HUES6 (cell line): ENCODE data around the gene LAMA1.

Experiments used
- H3K27ac ChIP-seq: 2 replicates; pipeline ENCODE4 v1.7.0; 2013; ENCODE audit warnings: low read depth, mild to moderate bottlenecking, low read length, inconsistent platforms
- H3K27me3 ChIP-seq: 2 replicates; pipeline ENCODE4 v1.6.1; 2013; ENCODE audit warnings: low read length; ENCODE audit not compliant: control insufficient read depth, insufficient read depth
- H3K36me3 ChIP-seq: 2 replicates; pipeline ENCODE4 v1.6.1; 2013; ENCODE audit warnings: low read length; ENCODE audit not compliant: control insufficient read depth, insufficient read depth
- H3K4me1 ChIP-seq: 2 replicates; pipeline ENCODE4 v1.6.1; 2013; ENCODE audit warnings: low read length; ENCODE audit not compliant: control insufficient read depth, insufficient read depth
- H3K4me3 ChIP-seq: 2 replicates; pipeline ENCODE4 v1.5.1; 2013; ENCODE audit warnings: low read depth, low read length
- H3K9ac ChIP-seq: one replicate; pipeline ENCODE4 v1.6.1; 2013; ENCODE audit warnings: mild to moderate bottlenecking, low read length
- H3K9me3 ChIP-seq: 2 replicates; pipeline ENCODE4 v1.6.1; 2013; ENCODE audit warnings: low read depth, low read length; ENCODE audit not compliant: control insufficient read depth, insufficient read depth

LAMA1 gene

GRCh38 chr18:7021994-7022840 is 95.4 kb downstream of the LAMA1 start:
- H3K9ac ChIP-seq = no peak overlapping the region
- peaks cover 31% of the 10 kb centered on the region for H3K36me3 ChIP-seq
- no peaks in the 10 kb centered on the region for H3K27me3 ChIP-seq
- H3K9me3 ChIP-seq = no peaks in the 10 kb centered on the region
- no peaks in the 10 kb centered on the region for H3K4me1 ChIP-seq
- H3K27ac ChIP-seq = no peak overlapping the region
- no peak overlapping the region for H3K4me3 ChIP-seq

- H3K9ac ChIP-seq = no peak overlapping the region
- H3K27ac ChIP-seq = no peak overlapping the region
- H3K36me3 ChIP-seq = peaks cover 31% of the 10 kb centered on the region
- no peak overlapping the region for H3K4me3 ChIP-seq
- H3K9me3 ChIP-seq = no peaks in the 10 kb centered on the region
- no peaks in the 10 kb centered on the region for H3K27me3 ChIP-seq
- H3K4me1 ChIP-seq = no peaks in the 10 kb centered on the region
These were observed 96.4 kb downstream of the LAMA1 start for GRCh38 chr18:7020995-7021777.

GRCh38 chr18:7017013-7017412 is 100.6 kb downstream of the LAMA1 start:
- no peaks in the 10 kb centered on the region for H3K27me3 ChIP-seq
- no peak overlapping the region for H3K4me3 ChIP-seq
- no peaks in the 10 kb centered on the region for H3K4me1 ChIP-seq
- no peak overlapping the region for H3K27ac ChIP-seq
- H3K9me3 ChIP-seq = no peaks in the 10 kb centered on the region
- peaks cover 37% of the 10 kb centered on the region for H3K36me3 ChIP-seq
- H3K9ac ChIP-seq = no peak overlapping the region

- no peak overlapping the region for H3K27ac ChIP-seq
- H3K9me3 ChIP-seq = no peaks in the 10 kb centered on the region
- H3K27me3 ChIP-seq = no peaks in the 10 kb centered on the region
- H3K4me1 ChIP-seq = no peaks in the 10 kb centered on the region
- H3K9ac ChIP-seq = no peak overlapping the region
- peaks cover 44% of the 10 kb centered on the region for H3K36me3 ChIP-seq
- H3K4me3 ChIP-seq = no peak overlapping the region
These were observed 106.5 kb downstream of the LAMA1 start for GRCh38 chr18:7011142-7011541.

GRCh38 chr18:7004009-7004408 is 113.6 kb downstream of the LAMA1 start:
- H3K4me3 ChIP-seq = no peak overlapping the region
- peaks cover 24% of the 10 kb centered on the region for H3K36me3 ChIP-seq
- H3K9ac ChIP-seq = no peak overlapping the region
- no peaks in the 10 kb centered on the region for H3K9me3 ChIP-seq
- peaks cover 5% of the 10 kb centered on the region for H3K4me1 ChIP-seq
- no peak overlapping the region for H3K27ac ChIP-seq
- no peaks in the 10 kb centered on the region for H3K27me3 ChIP-seq

GRCh38 chr18:7002107-7002506 is 115.5 kb downstream of the LAMA1 start:
- Histone ChIP-seq H3K9ac (no peak overlapping the region), H3K27me3 (no peaks in the 10 kb centered on the region), H3K4me3 (no peak overlapping the region), H3K27ac (no peak overlapping the region), H3K4me1 (peaks cover 5% of the 10 kb centered on the region), H3K36me3 (peaks cover 26% of the 10 kb centered on the region), H3K9me3 (no peaks in the 10 kb centered on the region)

GRCh38 chr18:7000484-7001096 is 117.0 kb downstream of the LAMA1 start:
- Histone ChIP-seq H3K27ac (no peak overlapping the region), H3K36me3 (peaks cover 14% of the 10 kb centered on the region), H3K4me3 (no peak overlapping the region), H3K27me3 (no peaks in the 10 kb centered on the region), H3K9ac (no peak overlapping the region), H3K9me3 (no peaks in the 10 kb centered on the region), H3K4me1 (peaks cover 5% of the 10 kb centered on the region)

GRCh38 chr18:6997808-6998207 is 119.8 kb downstream of the LAMA1 start:
- Histone ChIP-seq H3K4me1 (peaks cover 18% of the 10 kb centered on the region), H3K4me3 (no peak overlapping the region), H3K9ac (no peak overlapping the region), H3K27me3 (no peaks in the 10 kb centered on the region), H3K27ac (no peak overlapping the region), H3K9me3 (no peaks in the 10 kb centered on the region), H3K36me3 (peaks cover 11% of the 10 kb centered on the region)

- Histone ChIP-seq H3K9ac (no peak overlapping the region), H3K9me3 (no peaks in the 10 kb centered on the region), H3K36me3 (peaks cover 26% of the 10 kb centered on the region), H3K27ac (no peak overlapping the region), H3K4me1 (peaks cover 13% of the 10 kb centered on the region; the same call in 1 of the 2 replicates), H3K27me3 (no peaks in the 10 kb centered on the region), H3K4me3 (no peak overlapping the region)
These were observed 122.7 kb downstream of the LAMA1 start for GRCh38 chr18:6994771-6995430.

- H3K27me3 ChIP-seq = no peaks in the 10 kb centered on the region
- H3K4me1 ChIP-seq = peaks cover 13% of the 10 kb centered on the region; the same call in 1 of the 2 replicates
- H3K36me3 ChIP-seq = peaks cover 26% of the 10 kb centered on the region
- 0 out of 2 replicates have a peak overlapping the region, but pooled peaks have one; percentile 2 for H3K27ac ChIP-seq
- no peak overlapping the region for H3K9ac ChIP-seq
- no peaks in the 10 kb centered on the region for H3K9me3 ChIP-seq
- no peak overlapping the region for H3K4me3 ChIP-seq
These were observed 123.4 kb downstream of the LAMA1 start for GRCh38 chr18:6994056-6994770.
